CD4-positive, alpha-beta T cell treated with Interleukin-4 for 4 hours (primary cell): ENCODE results near the gene HSD17B2.
"Not testable (repeated sequence)": the region's sequence is repeated elsewhere in the genome, so short reads cannot be mapped to it uniquely, and the experiment has no call there.

Source experiments
- DNase-seq: peaks from one replicate; pipeline ENCODE4 v3.0.0-alpha.2; 2020

Gene HSD17B2

GRCh38 chr16:82083710-82084353 is 48.8 kb downstream of the HSD17B2 start:
- no peak for DNase-seq

GRCh38 chr16:82085011-82085779 is 50.1 kb downstream of the HSD17B2 start:
- DNase-seq, result no peak

- DNase-seq, result no peak
Measured at GRCh38 chr16:82088483-82088882, 53.4 kb downstream of the HSD17B2 start.

GRCh38 chr16:82091241-82091640 is 56.2 kb downstream of the HSD17B2 start:
- DNase-seq, result no peak

- no peak for DNase-seq
Measured at GRCh38 chr16:82092711-82093110, 57.7 kb downstream of the HSD17B2 start.

GRCh38 chr16:82093666-82094300 is 58.7 kb downstream of the HSD17B2 start:
- no peak for DNase-seq

GRCh38 chr16:82094942-82095540 is 60.0 kb downstream of the HSD17B2 start:
- no peak for DNase-seq

GRCh38 chr16:82096641-82097040 is 61.6 kb downstream of the HSD17B2 start:
- no peak for DNase-seq

GRCh38 chr16:82105107-82105506 is 70.1 kb downstream of the HSD17B2 start:
- DNase-seq, result no peak

- DNase-seq, result no peak
Measured at GRCh38 chr16:82108100-82108499, 73.0 kb downstream of the HSD17B2 start.

GRCh38 chr16:82108774-82109173 is 73.7 kb downstream of the HSD17B2 start:
- DNase-seq, result no peak

- DNase-seq, result not testable (repeated sequence)
Measured at GRCh38 chr16:82109266-82109665, 74.2 kb downstream of the HSD17B2 start.

GRCh38 chr16:82111944-82112343 is 76.9 kb downstream of the HSD17B2 start:
- no peak for DNase-seq

GRCh38 chr16:82113741-82114140 is 78.7 kb downstream of the HSD17B2 start:
- no peak for DNase-seq

- DNase-seq, result no peak
Measured at GRCh38 chr16:82116535-82116934, 81.5 kb downstream of the HSD17B2 start.

- no peak for DNase-seq
Measured at GRCh38 chr16:82118749-82119148, 83.7 kb downstream of the HSD17B2 start.

- no peak for DNase-seq
Measured at GRCh38 chr16:82119405-82119804, 84.4 kb downstream of the HSD17B2 start.

GRCh38 chr16:82124651-82125050 is 89.6 kb downstream of the HSD17B2 start:
- no peak for DNase-seq

- no peak for DNase-seq
Measured at GRCh38 chr16:82129881-82130280, 94.8 kb downstream of the HSD17B2 start.

- DNase-seq, result peak; percentile 22
Measured at GRCh38 chr16:82133798-82134197, 98.7 kb downstream of the HSD17B2 start.

- DNase-seq, result no peak
Measured at GRCh38 chr16:82134846-82135245, 99.8 kb downstream of the HSD17B2 start.

GRCh38 chr16:82135844-82136243 is 100.8 kb downstream of the HSD17B2 start:
- no peak for DNase-seq

- no peak for DNase-seq
Measured at GRCh38 chr16:82136956-82137821, 102.1 kb downstream of the HSD17B2 start.
